Left lung (tissue), 10 donors: ENCODE measurements around the gene ZNF548. TPM values are rescaled to one million over a fixed set of nuclear protein-coding genes. Genes with fewer than 3 reads are reported as not detected.

Experiments used
- ATAC-seq: fragments of 200-7000 bp; cut with Tn5 transposase; one replicate; pipeline ENCODE4 v1.9.1; 2020; ENCODE audit warnings: moderate library complexity
- DNase-seq, 4 donors: peaks; one replicate each; pipeline ENCODE4 v3.0.0-alpha.2; 2013 to 2020
- H3K27ac ChIP-seq, 2 donors: fragments of 200-600 bp; sonication (generic) in 1 of 2; one replicate each; pipeline versions ENCODE4 v1.5.0 to v1.8.0; 2020 to 2021
- H3K27me3 ChIP-seq, 2 donors: fragments of 200-600 bp; sonication (generic) in 1 of 2; one replicate each; pipeline versions ENCODE4 v1.5.0 to v1.8.0; 2020 to 2021
- H3K36me3 ChIP-seq, 2 donors: fragments of 200-600 bp; sonication (generic) in 1 of 2; one replicate each; pipeline versions ENCODE4 v1.5.0 to v1.8.0; 2020 to 2021
- H3K4me1 ChIP-seq, 2 donors: fragments of 200-600 bp; one replicate each; pipeline ENCODE4 v1.8.0; 2021
- H3K4me3 ChIP-seq, 2 donors: fragments of 200-600 bp; sonication (generic) in 1 of 2; one replicate each; pipeline versions ENCODE4 v1.5.0 to v1.8.0; 2020 to 2021; ENCODE audit warnings: mild to moderate bottlenecking in 1 of 2
- H3K9me3 ChIP-seq, 2 donors: fragments of 200-600 bp; sonication (generic) in 1 of 2; one replicate each; pipeline versions ENCODE4 v1.5.0 to v1.8.0; 2020 to 2021
- intact Hi-C, 2 donors: fragments of 100-400 bp; cut with DNase I; formaldehyde crosslinking; loops; one replicate each; pipeline versions ENCODE4 v1.11.2 to v1.14.2; 2022
- polyA plus RNA-seq, 6 donors: library from polyadenylated mRNA; unstranded; fragments of 120-200 nt; gene quantifications; one replicate each; pipeline ENCODE4 v1.2.1, GENCODE V29; 2013; ENCODE audit not compliant: insufficient read length in 6 of 6
- total RNA-seq, 2 donors: library from RNA; stranded (reverse); fragmentation: NEBNext Ultra II Directional; extraction: Animal tissue kit (Norgen Biotek cat#: 25700); gene quantifications; one replicate each; pipeline ENCODE4 v1.2.1, GENCODE V29; 2021
- TF ChIP-seq, protein P1 (sequence below), 2 donors: fragments of 200-600 bp; sonication (generic) in 1 of 2; IDR thresholded peaks; one replicate each; pipeline versions ENCODE4 v1.5.0 to v1.8.0; 2021; ENCODE audit warnings: antibody characterized with exemption in 2 of 2
- donor health status: DM: no; HTN: yes; CAD: no.
- donor health status: DM: no; HTN: no; CAD: no.

Gene ZNF548
- total and polyA plus RNA-seq, 8 donors = 13.8 to 53.0 (median 40.7) TPM

- ATAC-seq (no peak), DNase-seq (no peak)
- peaks cover 5 to 75% of the 10 kb centered on the region in 2 donors for H3K36me3 ChIP-seq
- no peaks in the 10 kb centered on the region for H3K27me3 ChIP-seq
- no peak overlapping the region for H3K4me3 ChIP-seq
- H3K27ac ChIP-seq = no peak overlapping the region
- intact Hi-C loops = no loop called here
- peaks cover 4 to 79% of the 10 kb centered on the region in 2 donors for H3K9me3 ChIP-seq
- TF ChIP-seq, protein P1, sequence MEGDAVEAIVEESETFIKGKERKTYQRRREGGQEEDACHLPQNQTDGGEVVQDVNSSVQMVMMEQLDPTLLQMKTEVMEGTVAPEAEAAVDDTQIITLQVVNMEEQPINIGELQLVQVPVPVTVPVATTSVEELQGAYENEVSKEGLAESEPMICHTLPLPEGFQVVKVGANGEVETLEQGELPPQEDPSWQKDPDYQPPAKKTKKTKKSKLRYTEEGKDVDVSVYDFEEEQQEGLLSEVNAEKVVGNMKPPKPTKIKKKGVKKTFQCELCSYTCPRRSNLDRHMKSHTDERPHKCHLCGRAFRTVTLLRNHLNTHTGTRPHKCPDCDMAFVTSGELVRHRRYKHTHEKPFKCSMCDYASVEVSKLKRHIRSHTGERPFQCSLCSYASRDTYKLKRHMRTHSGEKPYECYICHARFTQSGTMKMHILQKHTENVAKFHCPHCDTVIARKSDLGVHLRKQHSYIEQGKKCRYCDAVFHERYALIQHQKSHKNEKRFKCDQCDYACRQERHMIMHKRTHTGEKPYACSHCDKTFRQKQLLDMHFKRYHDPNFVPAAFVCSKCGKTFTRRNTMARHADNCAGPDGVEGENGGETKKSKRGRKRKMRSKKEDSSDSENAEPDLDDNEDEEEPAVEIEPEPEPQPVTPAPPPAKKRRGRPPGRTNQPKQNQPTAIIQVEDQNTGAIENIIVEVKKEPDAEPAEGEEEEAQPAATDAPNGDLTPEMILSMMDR (IDR thresholded peaks at IDR 0.05) = no peak
- no peaks in the 10 kb centered on the region for H3K4me1 ChIP-seq
Observed at GRCh38 chr19:57376151-57376550, 13.5 kb upstream of the ZNF548 start.

GRCh38 chr19:57377498-57378146 is 12.0 kb upstream of the ZNF548 start:
- Histone ChIP-seq H3K36me3 (peaks cover 0 to 61% of the 10 kb centered on the region in 2 donors), H3K4me1 (no peaks in the 10 kb centered on the region), H3K4me3 (no peak overlapping the region), H3K9me3 (peaks cover 4 to 86% of the 10 kb centered on the region in 2 donors), H3K27ac (no peak overlapping the region), H3K27me3 (no peaks in the 10 kb centered on the region)
- TF ChIP-seq, protein P1 (IDR thresholded peaks at IDR 0.05) = no peak
- intact Hi-C loops = no loop called here
- no peak for ATAC-seq
- no peak for DNase-seq

- intact Hi-C loops = no loop called here
- H3K27me3 ChIP-seq = no peaks in the 10 kb centered on the region
- H3K4me3 ChIP-seq = no peak overlapping the region
- DNase-seq (no peak), ATAC-seq (no peak)
- peaks cover 0 to 30% of the 10 kb centered on the region in 2 donors for H3K36me3 ChIP-seq
- H3K9me3 ChIP-seq = peaks cover 0 to 64% of the 10 kb centered on the region in 2 donors
- H3K27ac ChIP-seq = no peak overlapping the region
- H3K4me1 ChIP-seq = no peaks in the 10 kb centered on the region
- TF ChIP-seq, protein P1 (IDR thresholded peaks at IDR 0.05) = no peak
Observed at GRCh38 chr19:57380923-57381322, 8.7 kb upstream of the ZNF548 start.

DNA sequence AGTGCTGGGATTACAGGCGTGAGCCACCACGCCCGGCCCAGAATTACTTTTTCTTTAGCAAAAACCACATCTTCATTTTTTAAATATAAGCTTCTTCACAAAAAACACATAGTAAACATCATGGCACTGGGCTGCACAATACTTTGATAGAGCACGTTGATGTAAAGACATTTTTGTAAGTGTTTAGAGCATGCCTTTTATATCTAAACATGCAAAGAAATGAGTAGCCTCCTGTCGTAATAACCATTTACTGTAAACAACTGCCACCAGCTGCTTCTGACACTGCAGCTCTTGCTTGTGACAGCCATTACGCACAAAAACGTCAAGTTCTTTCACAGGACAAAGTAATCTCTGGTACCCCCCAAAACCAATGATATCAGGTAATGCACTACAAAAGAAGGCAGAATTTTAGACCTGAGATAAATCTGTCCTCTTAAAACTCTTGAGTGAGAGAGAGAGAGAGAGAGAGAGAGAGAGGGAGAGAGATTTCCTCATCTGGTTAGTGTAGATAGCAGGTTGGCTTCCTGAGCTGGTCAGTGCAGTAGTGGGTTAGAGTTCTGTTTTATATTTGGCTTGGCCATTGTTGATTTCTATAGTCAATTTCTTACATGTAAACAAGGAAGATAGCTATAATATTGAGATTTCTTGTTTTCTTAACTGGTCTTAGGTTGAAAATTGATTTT is 6.7 kb upstream of the ZNF548 start:
- intact Hi-C loops = no loop called here
- ATAC-seq = no peak
- TF ChIP-seq, protein P1 (IDR thresholded peaks at IDR 0.05) = no peak

GRCh38 chr19:57389194-57389729 is 392 bp upstream of the ZNF548 start:
- Histone ChIP-seq H3K36me3 (peaks cover 0 to 6% of the 10 kb centered on the region in 2 donors), H3K4me1 (peaks cover 13 to 20% of the 10 kb centered on the region in 2 donors), H3K9me3 (peaks cover 0 to 4% of the 10 kb centered on the region in 2 donors), H3K27me3 (no peaks in the 10 kb centered on the region), H3K4me3 (peak overlapping the region; percentile 93 to 97), H3K27ac (peak overlapping the region; percentile 84 to 85)
- intact Hi-C loops = no loop called here
- TF ChIP-seq, protein P1 (IDR thresholded peaks at IDR 0.05) = no peak
- ATAC-seq (no peak), DNase-seq (no peak)

More for the DNA sequence above, 6.7 kb upstream of the ZNF548 start:
- Histone ChIP-seq H3K9me3 (peaks cover 0 to 44% of the 10 kb centered on the region in 2 donors), H3K27ac (no peak overlapping the region), H3K4me3 (no peak overlapping the region), H3K27me3 (no peaks in the 10 kb centered on the region), H3K36me3 (peaks cover 0 to 10% of the 10 kb centered on the region in 2 donors), H3K4me1 (no peaks in the 10 kb centered on the region)
- no peak for DNase-seq
